Mesenchymal stem cell (in vitro differentiated cells and primary cell): ENCODE results near the gene RANBP9.

Experiments used
- DNase-seq: peaks from one replicate; pipeline ENCODE4 v3.0.0-alpha.2; 2013
- H2AFZ ChIP-seq: one replicate; pipeline ENCODE4 v1.6.1; 2013; ENCODE audit warnings: low read depth, mild to moderate bottlenecking, control low read depth, inconsistent platforms, low read length, moderate library complexity
- H2AK5ac ChIP-seq: 2 replicates; pipeline ENCODE4 v1.6.1; 2013; ENCODE audit warnings: low read length, moderate library complexity, mild to moderate bottlenecking, inconsistent platforms; ENCODE audit not compliant: severe bottlenecking
- H2BK120ac ChIP-seq: one replicate; pipeline ENCODE4 v1.6.1; 2013; ENCODE audit warnings: low read depth, mild to moderate bottlenecking, inconsistent platforms, low read length, moderate library complexity
- H2BK12ac ChIP-seq, 2 experiments: one replicate each; pipeline ENCODE4 v1.6.1; 2013; ENCODE audit warnings: inconsistent platforms in 2 of 2, low read length in 2 of 2, mild to moderate bottlenecking in 2 of 2, moderate library complexity in 2 of 2, control low read depth in 1 of 2
- H2BK15ac ChIP-seq: one replicate; pipeline ENCODE4 v1.6.1; 2013; ENCODE audit warnings: mild to moderate bottlenecking, low read depth, inconsistent platforms; ENCODE audit not compliant: poor library complexity, severe bottlenecking
- H2BK5ac ChIP-seq: 2 replicates; pipeline ENCODE4 v1.6.1; 2013; ENCODE audit warnings: low read depth, mild to moderate bottlenecking, low read length, control low read depth, inconsistent platforms; ENCODE audit not compliant: poor library complexity, severe bottlenecking
- H3K14ac ChIP-seq, 2 experiments: one replicate each; pipeline ENCODE4 v1.6.1; 2013; ENCODE audit warnings: inconsistent platforms in 2 of 2, low read length in 2 of 2, control low read depth in 1 of 2, mild to moderate bottlenecking in 1 of 2, moderate library complexity in 1 of 2
- H3K18ac ChIP-seq, 2 experiments: one replicate each; pipeline ENCODE4 v1.6.1; 2013; ENCODE audit warnings: inconsistent platforms in 2 of 2, low read length in 2 of 2, control low read depth in 1 of 2, low read depth in 1 of 2, mild to moderate bottlenecking in 1 of 2
- H3K23ac ChIP-seq, 2 experiments: one replicate each; pipeline ENCODE4 v1.6.1; 2013; ENCODE audit warnings: inconsistent platforms in 2 of 2, low read length in 2 of 2, mild to moderate bottlenecking in 2 of 2, moderate library complexity in 2 of 2, control low read depth in 1 of 2
- H3K27ac ChIP-seq: 2 replicates; pipeline ENCODE4 v1.5.1; 2013; ENCODE audit warnings: mild to moderate bottlenecking, moderate library complexity, low read length, control low read depth, inconsistent platforms; ENCODE audit not compliant: poor library complexity, severe bottlenecking
- H3K27me3 ChIP-seq, 2 experiments: 2 replicates each; pipeline versions ENCODE4 v1.6.1 to v1.7.0; 2013; ENCODE audit warnings: low read length in 2 of 2, mild to moderate bottlenecking in 2 of 2, moderate library complexity in 2 of 2, control low read depth in 1 of 2, inconsistent platforms in 1 of 2; ENCODE audit not compliant: control insufficient read depth in 1 of 2, insufficient read depth in 1 of 2
- H3K36me3 ChIP-seq, 2 experiments: 2 replicates each; pipeline versions ENCODE4 v1.6.1 to v1.7.0; 2013; ENCODE audit warnings: low read length in 2 of 2, control low read depth in 1 of 2, inconsistent platforms in 1 of 2, low read depth in 1 of 2, mild to moderate bottlenecking in 1 of 2; ENCODE audit not compliant: insufficient read depth in 2 of 2, control insufficient read depth in 1 of 2
- H3K4ac ChIP-seq, 2 experiments: one replicate each; pipeline ENCODE4 v1.6.1; 2013; ENCODE audit warnings: inconsistent platforms in 2 of 2, low read length in 2 of 2, mild to moderate bottlenecking in 2 of 2, moderate library complexity in 2 of 2, control low read depth in 1 of 2, low read depth in 1 of 2
- H3K4me1 ChIP-seq: 2 replicates; pipeline ENCODE4 v1.6.1; 2013; ENCODE audit warnings: low read depth, low read length, control low read depth; ENCODE audit not compliant: control insufficient read depth, insufficient read depth
- H3K4me2 ChIP-seq: 2 replicates; pipeline ENCODE4 v1.6.1; 2013; ENCODE audit warnings: low read length, mild to moderate bottlenecking, inconsistent platforms; ENCODE audit not compliant: poor library complexity, severe bottlenecking
- H3K4me3 ChIP-seq, 2 experiments: 2 replicates each; pipeline versions ENCODE4 v1.5.1 to v1.7.0; 2013; ENCODE audit warnings: low read length in 2 of 2, mild to moderate bottlenecking in 2 of 2, control low read depth in 1 of 2, low read depth in 1 of 2; ENCODE audit not compliant: insufficient read depth in 1 of 2
- H3K79me1 ChIP-seq: replicated peaks from 2 replicates; pipeline ENCODE4 v1.6.1; 2013; ENCODE audit warnings: mild to moderate bottlenecking, control low read depth, low read length, inconsistent platforms; ENCODE audit not compliant: poor library complexity, severe bottlenecking
- H3K9ac ChIP-seq: 2 replicates; pipeline ENCODE4 v1.7.0; 2013; ENCODE audit warnings: mild to moderate bottlenecking, low read length, moderate library complexity
- H3K9me3 ChIP-seq: 2 replicates; pipeline ENCODE4 v1.7.0; 2013; ENCODE audit warnings: mild to moderate bottlenecking, low read length; ENCODE audit not compliant: control insufficient read depth
- H4K8ac ChIP-seq: one replicate; pipeline ENCODE4 v1.6.1; 2013; ENCODE audit warnings: inconsistent platforms, mild to moderate bottlenecking, low read length, moderate library complexity
- H4K91ac ChIP-seq: one replicate; pipeline ENCODE4 v1.6.1; 2013; ENCODE audit warnings: mild to moderate bottlenecking, low read length, inconsistent platforms
- WGBS: methylation state at CpG from one replicate; pipeline ENCODE4 v1.1.7; 2013; ENCODE audit warnings: mixed read lengths; 5-methylcytosine and 5-hydroxymethylcytosine counted together

The RANBP9 gene

GRCh38 chr6:13629459-13630116 is 82.0 kb downstream of the RANBP9 start:
- H2AFZ ChIP-seq: no peak overlapping the region
- no peak overlapping the region for H2BK12ac ChIP-seq
- H3K14ac ChIP-seq: no peak overlapping the region
- H3K9me3 ChIP-seq: no peaks in the 10 kb centered on the region
- whole genome bisulfite sequencing: 67% methylated on average over 1 of the region's 4 CpGs
- peaks cover 4 to 92% of the 10 kb centered on the region in 2 experiments for H3K36me3 ChIP-seq
- no peak overlapping the region for H2BK120ac ChIP-seq
- H2BK5ac ChIP-seq: no peak overlapping the region
- no peak for DNase-seq
- H3K27me3 ChIP-seq: no peaks in the 10 kb centered on the region
- H3K27ac ChIP-seq: no peak overlapping the region
- H4K91ac ChIP-seq: no peak overlapping the region
- no peak overlapping the region for H2BK15ac ChIP-seq
- no peaks in the 10 kb centered on the region for H3K4me1 ChIP-seq
- no peak overlapping the region for H3K4me3 ChIP-seq
- no peak overlapping the region for H2AK5ac ChIP-seq
- no peak overlapping the region for H3K4ac ChIP-seq
- H3K18ac ChIP-seq: no peak overlapping the region
- H4K8ac ChIP-seq: no peak overlapping the region
- no peak overlapping the region for H3K4me2 ChIP-seq
- H3K23ac ChIP-seq: no peak overlapping the region
- H3K79me1 ChIP-seq: peaks cover 5% of the 10 kb centered on the region
- H3K9ac ChIP-seq: no peak overlapping the region

- Histone ChIP-seq H4K91ac (no peak overlapping the region), H3K18ac (no peak overlapping the region), H2BK12ac (no peak overlapping the region), H3K27ac (no peak overlapping the region), H3K4me3 (no peak overlapping the region), H3K79me1 (peaks cover 3% of the 10 kb centered on the region), H3K36me3 (peaks cover 11 to 99% of the 10 kb centered on the region in 2 experiments), H2BK120ac (no peak overlapping the region), H2AK5ac (no peak overlapping the region), H3K27me3 (no peaks in the 10 kb centered on the region), H3K4ac (no peak overlapping the region), H3K4me2 (no peak overlapping the region), H2BK5ac (no peak overlapping the region), H3K4me1 (no peaks in the 10 kb centered on the region), H3K9ac (peak overlapping the region; percentile 13), H3K23ac (no peak overlapping the region), H3K9me3 (no peaks in the 10 kb centered on the region), H2AFZ (no peak overlapping the region), H3K14ac (no peak overlapping the region), H4K8ac (no peak overlapping the region), H2BK15ac (no peak overlapping the region)
- WGBS: 68% methylated on average over 3 of the region's 4 CpGs
- DNase-seq: peak; percentile 49
Observed at GRCh38 chr6:13624871-13625288, 86.8 kb downstream of the RANBP9 start.

- no peak for DNase-seq
- no peak overlapping the region for H2BK120ac ChIP-seq
- H3K4me3 ChIP-seq: peak overlapping the region in 1 of 2 experiments; percentile 98
- no peak overlapping the region for H3K4me2 ChIP-seq
- H3K14ac ChIP-seq: no peak overlapping the region
- H3K4ac ChIP-seq: no peak overlapping the region
- no peak overlapping the region for H2AFZ ChIP-seq
- H3K4me1 ChIP-seq: no peaks in the 10 kb centered on the region
- H2BK15ac ChIP-seq: no peak overlapping the region
- 93% methylated on average over 2 of the region's 2 CpGs for WGBS
- peaks cover 13% of the 10 kb centered on the region for H3K79me1 ChIP-seq
- H2BK5ac ChIP-seq: no peak overlapping the region
- peaks cover 8 to 57% of the 10 kb centered on the region in 2 experiments for H3K36me3 ChIP-seq
- no peaks in the 10 kb centered on the region for H3K9me3 ChIP-seq
- H4K91ac ChIP-seq: no peak overlapping the region
- H2AK5ac ChIP-seq: no peak overlapping the region
- H3K23ac ChIP-seq: no peak overlapping the region
- H3K18ac ChIP-seq: no peak overlapping the region
- no peak overlapping the region for H2BK12ac ChIP-seq
- no peak overlapping the region for H3K27ac ChIP-seq
- H3K27me3 ChIP-seq: no peaks in the 10 kb centered on the region
- no peak overlapping the region for H4K8ac ChIP-seq
- peak overlapping the region; percentile 99 for H3K9ac ChIP-seq
Observed at GRCh38 chr6:13617066-13617465, 94.6 kb downstream of the RANBP9 start.

GRCh38 chr6:13615792-13616120 is 95.9 kb downstream of the RANBP9 start:
- H2BK15ac ChIP-seq: no peak overlapping the region
- H3K9ac ChIP-seq: peak overlapping the region; percentile 99
- no peak overlapping the region for H3K23ac ChIP-seq
- no peak overlapping the region for H4K91ac ChIP-seq
- WGBS: 0% methylated on average over 11 of the region's 14 CpGs
- no peak overlapping the region for H3K18ac ChIP-seq
- H3K36me3 ChIP-seq: peaks cover 8 to 47% of the 10 kb centered on the region in 2 experiments
- H3K27me3 ChIP-seq: no peaks in the 10 kb centered on the region
- H3K27ac ChIP-seq: peak overlapping the region; percentile 60
- DNase-seq: peak; percentile 63
- H3K4me2 ChIP-seq: peak overlapping the region; percentile 90
- no peak overlapping the region for H2BK5ac ChIP-seq
- H2AK5ac ChIP-seq: no peak overlapping the region
- H3K79me1 ChIP-seq: peaks cover 13% of the 10 kb centered on the region
- H2BK120ac ChIP-seq: no peak overlapping the region
- no peaks in the 10 kb centered on the region for H3K9me3 ChIP-seq
- no peaks in the 10 kb centered on the region for H3K4me1 ChIP-seq
- peak overlapping the region in 1 of 2 experiments; percentile 71 for H3K4ac ChIP-seq
- peak overlapping the region; percentile 90 to 98 for H3K4me3 ChIP-seq
- no peak overlapping the region for H3K14ac ChIP-seq
- no peak overlapping the region for H2BK12ac ChIP-seq
- no peak overlapping the region for H4K8ac ChIP-seq
- no peak overlapping the region for H2AFZ ChIP-seq
